ENCODE results near the gene IER3IP1.
"Not testable (repeated sequence)": the region's sequence is repeated elsewhere in the genome, so short reads cannot be mapped to it uniquely, and the experiment has no call there.

Gene IER3IP1

GRCh38 chr18:47175898-47176575 lies at the start of gene IER3IP1:
Gene IER3IP1 (minus strand): TSS chr18:47176364. CDS start chr18:47176277, 87 bp downstream.
- peak; percentile 92 for DNase-seq

- peak; percentile 54 for DNase-seq
These were observed 39.5 kb upstream of the IER3IP1 start for GRCh38 chr18:47215554-47216138.

- DNase-seq = no peak
These were observed 33.0 kb upstream of the IER3IP1 start for GRCh38 chr18:47209171-47209570.

GRCh38 chr18:47206945-47207637 lies 30.9 kb upstream of the IER3IP1 start:
- no peak for DNase-seq

- peak; percentile 45 for DNase-seq
These were observed 28.9 kb upstream of the IER3IP1 start for GRCh38 chr18:47204908-47205522.

- DNase-seq = no peak
These were observed 27.7 kb upstream of the IER3IP1 start for GRCh38 chr18:47203626-47204464.

- DNase-seq = not testable (repeated sequence)
These were observed 19.8 kb upstream of the IER3IP1 start for GRCh38 chr18:47195961-47196360.

GRCh38 chr18:47191961-47192360 lies 15.8 kb upstream of the IER3IP1 start:
- DNase-seq = no peak

GRCh38 chr18:47187721-47188120 lies 11.6 kb upstream of the IER3IP1 start:
- DNase-seq = no peak

- DNase-seq = no peak
These were observed 8.4 kb upstream of the IER3IP1 start for GRCh38 chr18:47184419-47185050.

- not testable (repeated sequence) for DNase-seq
These were observed 6.0 kb upstream of the IER3IP1 start for GRCh38 chr18:47182156-47182555.

GRCh38 chr18:47180765-47181164 lies 4.6 kb upstream of the IER3IP1 start:
- no peak for DNase-seq

GRCh38 chr18:47179520-47179919 lies 3.4 kb upstream of the IER3IP1 start:
- DNase-seq = no peak

GRCh38 chr18:47175283-47175897 lies 774 bp downstream of the IER3IP1 start:
- no peak for DNase-seq

- DNase-seq = no peak
These were observed 1.5 kb downstream of the IER3IP1 start for GRCh38 chr18:47174545-47175116.

GRCh38 chr18:47172476-47172875 lies 3.7 kb downstream of the IER3IP1 start:
- DNase-seq = no peak

- DNase-seq = no peak
These were observed 7.3 kb downstream of the IER3IP1 start for GRCh38 chr18:47168913-47169312.

- no peak for DNase-seq
These were observed 7.7 kb downstream of the IER3IP1 start for GRCh38 chr18:47168509-47168908.

- DNase-seq = no peak
These were observed 9.9 kb downstream of the IER3IP1 start for GRCh38 chr18:47166294-47166693.

GRCh38 chr18:47163241-47163640 lies 12.9 kb downstream of the IER3IP1 start:
- DNase-seq = no peak

GRCh38 chr18:47160256-47160655 lies 15.9 kb downstream of the IER3IP1 start:
- no peak for DNase-seq
